HPDE6-E6E7 (cell line): ENCODE data around the gene FOXE1.
A peak's percentile ranks its signal among the peaks of the same experiment; 100 is the strongest.

Experiments
- DNase-seq: peaks from one replicate; pipeline ENCODE4 v3.0.0; 2011; ENCODE audit warnings: missing footprints; ENCODE audit errors: extremely low spot score

FOXE1 gene

DNA sequence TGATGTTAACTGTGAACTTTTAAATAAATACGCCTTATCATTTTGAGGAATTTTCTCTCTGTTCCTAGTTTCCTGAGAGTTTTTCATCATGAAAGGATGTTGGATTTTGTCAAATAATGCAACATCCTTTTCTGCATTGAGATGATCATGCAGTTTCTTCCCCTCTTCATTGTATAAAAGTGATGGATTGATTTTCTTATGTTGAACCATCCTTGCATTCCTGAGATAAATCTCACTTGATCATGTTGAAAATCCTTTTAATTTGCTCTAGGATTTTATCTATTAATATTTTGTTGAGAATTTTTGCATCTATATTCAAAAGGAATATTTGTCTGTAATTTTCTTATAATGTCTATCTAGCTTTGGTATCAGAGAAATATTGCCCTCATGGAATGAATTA lies 13.3 kb downstream of the FOXE1 start:
- no peak for DNase-seq

GRCh38 chr9:97866848-97867247 lies 13.8 kb downstream of the FOXE1 start:
- no peak for DNase-seq

- no peak for DNase-seq
These were observed 15.8 kb downstream of the FOXE1 start for GRCh38 chr9:97868859-97869258.

DNA sequence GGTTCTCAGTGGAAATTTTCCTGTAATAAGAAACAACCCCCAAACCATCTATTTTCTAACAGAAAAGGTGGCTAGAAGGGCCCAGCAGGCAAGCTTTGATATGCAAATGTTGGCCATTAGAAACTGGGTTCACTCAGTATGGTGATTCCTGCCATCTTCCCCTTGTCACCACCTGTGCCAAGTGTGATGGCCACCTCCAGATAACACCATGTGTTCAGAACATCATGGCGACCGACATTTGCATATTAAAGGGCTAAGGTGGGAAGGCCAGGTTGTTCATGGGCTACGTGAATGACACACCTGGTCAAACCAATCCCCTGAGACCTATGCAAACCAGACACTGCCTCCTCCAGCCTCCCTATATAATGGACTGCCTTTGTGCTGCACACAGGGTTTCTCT lies 20.4 kb downstream of the FOXE1 start:
- DNase-seq: no peak

DNA sequence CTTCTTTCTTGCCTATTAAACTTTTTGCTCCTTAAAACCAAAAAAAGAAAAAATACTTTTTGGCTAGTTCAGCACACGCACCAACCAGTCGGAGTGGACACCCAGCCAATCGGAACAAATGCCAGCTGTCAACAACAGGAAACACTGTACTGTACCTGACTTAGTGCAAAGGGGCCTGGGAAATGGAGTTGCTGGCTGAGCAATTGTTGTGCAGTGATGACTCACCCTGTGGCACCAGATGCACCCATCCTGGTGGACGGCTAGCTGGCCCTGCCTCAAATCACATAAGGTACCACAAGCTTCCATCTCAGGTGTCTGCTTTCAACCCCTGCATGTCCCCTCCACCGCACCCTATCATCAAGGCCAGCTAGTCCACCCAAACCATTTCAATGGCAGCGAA lies 20.9 kb downstream of the FOXE1 start:
- peak; percentile 42 for DNase-seq

- no peak for DNase-seq
These were observed 21.6 kb downstream of the FOXE1 start for GRCh38 chr9:97874624-97875023.

- DNase-seq: no peak
These were observed 22.1 kb downstream of the FOXE1 start for GRCh38 chr9:97875111-97875510.

GRCh38 chr9:97876061-97876460 lies 23.0 kb downstream of the FOXE1 start:
- no peak for DNase-seq

GRCh38 chr9:97880336-97880735 lies 27.3 kb downstream of the FOXE1 start:
- no peak for DNase-seq

DNA sequence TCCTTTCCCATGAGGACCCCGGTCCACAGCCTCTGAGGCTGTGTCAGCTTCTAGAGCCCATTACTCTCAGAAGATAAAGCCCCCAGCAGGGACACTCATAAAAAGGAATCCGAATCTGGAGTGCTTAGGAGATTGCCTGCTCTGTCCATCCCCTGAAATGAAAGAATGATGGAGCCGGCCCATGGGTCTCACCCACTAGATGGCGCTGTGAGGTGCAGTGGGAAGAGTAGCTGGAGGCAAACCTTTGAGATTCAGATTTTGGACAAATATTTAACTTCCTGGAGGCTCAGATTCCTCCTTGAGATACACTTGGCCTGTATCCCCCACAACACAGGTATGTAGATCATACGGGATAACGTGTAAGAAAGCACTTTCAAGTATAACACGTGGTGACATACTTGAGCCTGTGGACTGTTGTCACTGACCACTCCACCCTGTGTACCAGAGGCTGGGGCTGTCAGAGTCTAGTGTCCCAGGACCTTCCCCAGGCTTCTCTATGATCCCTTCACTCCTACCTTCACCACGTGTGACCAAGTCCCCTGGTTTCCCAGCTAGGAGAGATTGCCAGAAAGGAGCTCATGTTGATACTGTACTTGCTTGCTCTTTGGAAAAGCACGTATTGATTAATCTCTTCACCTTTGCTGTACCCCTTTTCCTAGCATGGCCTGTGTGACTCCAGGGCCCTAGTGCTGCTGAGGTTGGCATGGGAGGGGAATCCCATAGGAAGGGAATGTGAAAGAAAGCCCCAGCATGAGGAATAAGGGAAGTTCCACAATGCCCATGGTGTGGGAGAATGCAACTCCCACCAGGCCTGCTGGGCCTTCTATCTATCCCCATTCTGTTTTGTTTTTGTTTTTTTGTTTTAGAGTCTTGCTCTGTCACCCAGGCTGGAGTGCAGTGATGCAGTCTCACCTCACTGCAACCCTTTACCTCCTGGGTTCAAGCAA lies 37.2 kb downstream of the FOXE1 start:
- DNase-seq: no peak

DNA sequence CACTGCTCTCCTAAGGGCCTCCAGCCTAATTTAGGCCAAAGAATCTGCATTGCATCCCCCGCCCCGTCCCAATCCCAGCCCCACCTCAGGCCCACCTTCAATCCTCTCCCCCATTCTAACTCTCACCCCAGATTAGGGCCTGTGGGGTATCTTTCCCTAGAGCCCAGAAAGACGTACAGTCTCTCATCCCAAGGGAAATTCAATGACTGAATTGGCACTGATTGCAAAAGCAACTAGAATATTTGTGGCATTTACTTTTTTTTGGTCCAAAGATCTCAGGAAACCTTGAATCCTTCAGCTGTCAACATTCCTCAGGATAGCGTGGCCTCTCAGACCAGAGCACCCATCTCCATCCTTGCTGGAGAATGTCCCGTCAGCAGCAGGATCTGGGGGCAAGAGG lies 38.7 kb downstream of the FOXE1 start:
- no peak for DNase-seq

DNA sequence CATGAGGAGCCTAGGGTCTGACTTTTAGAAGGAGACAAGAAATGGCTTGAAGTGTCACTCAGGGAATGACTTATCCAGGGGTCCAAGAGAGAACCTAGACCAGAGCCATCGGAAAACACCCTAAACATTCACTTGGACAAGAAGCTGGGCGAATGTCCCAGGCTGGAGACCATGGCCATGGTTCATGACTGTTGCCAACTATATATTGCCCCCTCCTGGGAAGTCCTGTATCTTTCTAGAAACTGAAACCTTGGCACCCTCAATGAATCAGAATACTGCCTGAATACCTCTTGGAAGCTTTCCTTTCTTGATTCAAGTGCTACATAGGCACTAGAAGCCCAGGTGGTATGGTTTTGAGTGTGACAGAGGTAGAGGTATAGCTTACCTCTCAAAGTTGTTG lies 39.4 kb downstream of the FOXE1 start:
- DNase-seq: no peak

DNA sequence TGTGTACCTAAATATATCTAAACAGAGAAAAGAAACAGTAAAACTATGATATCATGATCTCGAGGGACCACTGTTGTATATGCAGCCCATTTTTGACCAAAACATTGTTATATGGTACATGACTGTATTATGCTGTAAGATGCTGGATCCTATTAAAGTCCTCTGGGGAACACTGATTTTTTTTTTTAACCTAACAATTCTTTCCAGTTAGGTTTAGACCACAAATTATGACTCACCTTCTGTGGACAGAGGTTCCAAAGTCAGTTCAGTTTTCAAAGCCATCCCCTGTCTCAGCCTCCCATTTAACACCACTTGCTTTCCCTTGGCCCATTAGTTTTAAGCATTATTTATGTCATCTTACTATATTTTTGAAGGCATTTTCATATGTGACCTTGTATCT lies 42.2 kb downstream of the FOXE1 start:
- DNase-seq: no peak

GRCh38 chr9:97895695-97896332 lies 42.8 kb downstream of the FOXE1 start:
- DNase-seq: no peak

DNA sequence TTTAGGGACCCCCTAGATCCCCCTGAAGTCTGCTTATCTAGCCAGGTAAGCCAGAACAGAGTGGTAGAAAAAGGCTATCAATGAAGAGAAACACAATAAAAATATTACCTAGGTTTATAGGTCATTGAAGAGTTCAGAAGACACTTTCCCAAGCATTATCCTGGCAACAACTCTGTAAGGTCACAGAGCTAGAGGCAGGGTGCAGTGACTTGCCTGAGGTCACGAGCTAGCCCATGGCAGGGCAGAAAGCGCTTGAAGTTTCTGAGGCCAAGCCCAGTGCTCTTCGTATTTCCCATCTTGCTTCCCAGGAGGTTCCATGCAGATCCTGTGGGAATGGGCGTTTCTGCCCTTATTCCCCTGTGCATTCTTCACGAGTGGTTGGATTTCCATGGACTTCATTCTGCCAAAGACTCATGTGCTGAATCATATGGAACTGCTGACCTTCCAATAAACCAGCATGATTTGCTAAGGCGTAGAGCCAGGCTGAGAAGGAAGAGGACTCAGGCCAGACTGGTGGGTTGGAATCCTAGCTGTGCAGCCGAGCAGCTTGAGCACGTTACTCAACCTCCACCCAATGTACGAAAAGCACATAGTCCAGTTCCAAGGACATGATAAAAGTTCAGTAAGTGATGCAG lies 47.2 kb downstream of the FOXE1 start:
- DNase-seq: no peak

- DNase-seq: peak; percentile 37
These were observed 47.9 kb downstream of the FOXE1 start for GRCh38 chr9:97900738-97901565.

DNA sequence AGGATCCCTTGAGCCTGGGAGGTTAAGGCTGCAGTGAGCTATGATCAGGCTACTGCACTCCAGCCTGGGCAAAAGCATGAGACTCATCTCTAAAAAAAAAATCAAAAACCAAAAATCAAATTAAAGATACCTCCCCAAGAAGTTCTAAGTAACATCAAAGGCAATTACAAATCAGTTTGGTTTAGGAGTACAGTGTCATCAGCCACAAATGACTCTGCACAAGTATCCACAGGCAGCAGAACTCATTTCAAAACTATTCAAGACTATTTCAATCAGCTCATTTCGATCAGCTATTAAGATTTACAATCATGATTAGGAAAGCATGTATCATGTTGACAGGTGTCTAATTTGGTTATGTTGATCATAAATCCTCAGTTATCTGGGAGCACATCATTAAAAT lies 50.2 kb downstream of the FOXE1 start:
- DNase-seq: no peak

DNA sequence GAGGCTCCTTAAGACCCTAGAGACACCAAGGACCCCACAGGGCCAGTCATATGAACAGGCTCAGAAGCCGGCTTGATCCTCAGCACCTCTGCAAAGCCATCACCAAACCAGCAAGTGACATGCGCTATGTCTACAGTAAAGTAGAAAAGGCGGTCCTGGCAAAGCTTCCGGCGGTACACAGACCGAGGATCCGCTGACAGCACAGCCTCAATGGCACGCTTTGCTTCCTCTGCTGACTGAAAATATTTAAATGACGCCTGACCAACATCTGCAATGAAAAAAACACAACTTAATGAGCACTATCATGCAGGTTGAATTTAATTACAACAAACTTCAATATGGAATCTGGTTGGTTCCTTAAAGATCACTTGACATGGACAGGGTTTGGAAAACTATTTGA lies 51.7 kb downstream of the FOXE1 start:
- DNase-seq: no peak

- DNase-seq: no peak
These were observed 52.2 kb downstream of the FOXE1 start for GRCh38 chr9:97905228-97905627.
